WERI-Rb-1 (cell line): Measurements from ENCODE around the gene THEM5.
A peak's percentile ranks its signal among the peaks of the same experiment; 100 is the strongest.

Experiments
- DNase-seq: peaks from one replicate; pipeline ENCODE4 v3.0.0-alpha.2; 2020
- H3K27ac ChIP-seq: fragments of 250-450 bp; sonication (Bioruptor Pico); 2 replicates; pipeline ENCODE4 v1.5.1; 2020; ENCODE audit warnings: mild to moderate bottlenecking, moderate library complexity
- H3K27me3 ChIP-seq: fragments of 250-450 bp; sonication (Bioruptor Pico); 2 replicates; pipeline ENCODE4 v1.5.1; 2021; ENCODE audit warnings: mild to moderate bottlenecking, low read depth, moderate library complexity; ENCODE audit not compliant: insufficient read depth, severe bottlenecking
- H3K36me3 ChIP-seq: fragments of 250-450 bp; sonication (Bioruptor Pico); 2 replicates; pipeline ENCODE4 v1.5.1; 2020; ENCODE audit warnings: mild to moderate bottlenecking, moderate library complexity
- H3K4me3 ChIP-seq: 2 replicates; pipeline ENCODE4 v1.5.1; 2011; ENCODE audit warnings: low read depth, mild to moderate bottlenecking, control low read depth, low read length
- H3K9me3 ChIP-seq: fragments of 250-450 bp; sonication (Bioruptor Pico); 2 replicates; pipeline ENCODE4 v1.5.1; 2021; ENCODE audit warnings: mild to moderate bottlenecking, moderate library complexity; ENCODE audit not compliant: severe bottlenecking
- TF ChIP-seq, protein P1 (sequence below): IDR thresholded peaks from 2 replicates; pipeline ENCODE4 v1.5.1; 2011; ENCODE audit warnings: low read depth, mild to moderate bottlenecking, control low read depth, inconsistent platforms, low read length

THEM5 gene

DNA sequence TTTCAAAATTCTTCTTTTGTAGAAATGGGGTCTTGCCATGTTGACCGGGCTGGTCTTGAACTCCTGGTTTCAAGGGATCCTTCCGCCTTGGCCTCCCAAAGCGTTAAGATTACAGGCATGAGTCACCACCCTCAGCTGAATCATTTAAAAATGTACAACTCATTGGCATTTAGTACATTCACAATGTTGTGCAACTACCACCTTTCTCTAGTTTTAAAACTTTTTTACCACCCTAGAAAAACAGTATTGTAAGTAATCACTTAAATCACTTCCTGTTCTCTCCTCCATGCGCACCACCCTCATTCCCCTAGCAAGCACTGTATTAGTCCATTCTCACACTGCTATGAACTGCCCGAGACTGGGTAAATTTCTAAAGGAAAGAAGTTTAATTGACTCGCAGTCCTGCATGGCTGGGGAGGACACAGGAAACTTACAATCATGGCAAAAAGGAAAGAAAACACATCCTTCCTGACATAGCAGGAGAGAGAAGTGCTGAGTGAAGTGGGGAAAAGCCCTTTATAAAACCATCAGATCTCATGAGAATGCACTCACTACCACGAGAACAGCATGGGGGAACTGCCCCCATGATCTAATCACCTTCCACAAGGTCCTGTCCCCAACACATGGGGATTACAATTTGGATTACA lies 14.4 kb upstream of the THEM5 start:
- H3K27me3 ChIP-seq = no peaks in the 10 kb centered on the region
- H3K9me3 ChIP-seq = no peaks in the 10 kb centered on the region
- DNase-seq = no peak
- H3K27ac ChIP-seq = no peak overlapping the region
- H3K4me3 ChIP-seq = no peak overlapping the region
- TF ChIP-seq, protein P1, sequence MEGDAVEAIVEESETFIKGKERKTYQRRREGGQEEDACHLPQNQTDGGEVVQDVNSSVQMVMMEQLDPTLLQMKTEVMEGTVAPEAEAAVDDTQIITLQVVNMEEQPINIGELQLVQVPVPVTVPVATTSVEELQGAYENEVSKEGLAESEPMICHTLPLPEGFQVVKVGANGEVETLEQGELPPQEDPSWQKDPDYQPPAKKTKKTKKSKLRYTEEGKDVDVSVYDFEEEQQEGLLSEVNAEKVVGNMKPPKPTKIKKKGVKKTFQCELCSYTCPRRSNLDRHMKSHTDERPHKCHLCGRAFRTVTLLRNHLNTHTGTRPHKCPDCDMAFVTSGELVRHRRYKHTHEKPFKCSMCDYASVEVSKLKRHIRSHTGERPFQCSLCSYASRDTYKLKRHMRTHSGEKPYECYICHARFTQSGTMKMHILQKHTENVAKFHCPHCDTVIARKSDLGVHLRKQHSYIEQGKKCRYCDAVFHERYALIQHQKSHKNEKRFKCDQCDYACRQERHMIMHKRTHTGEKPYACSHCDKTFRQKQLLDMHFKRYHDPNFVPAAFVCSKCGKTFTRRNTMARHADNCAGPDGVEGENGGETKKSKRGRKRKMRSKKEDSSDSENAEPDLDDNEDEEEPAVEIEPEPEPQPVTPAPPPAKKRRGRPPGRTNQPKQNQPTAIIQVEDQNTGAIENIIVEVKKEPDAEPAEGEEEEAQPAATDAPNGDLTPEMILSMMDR = no peak
- no peaks in the 10 kb centered on the region for H3K36me3 ChIP-seq

DNA sequence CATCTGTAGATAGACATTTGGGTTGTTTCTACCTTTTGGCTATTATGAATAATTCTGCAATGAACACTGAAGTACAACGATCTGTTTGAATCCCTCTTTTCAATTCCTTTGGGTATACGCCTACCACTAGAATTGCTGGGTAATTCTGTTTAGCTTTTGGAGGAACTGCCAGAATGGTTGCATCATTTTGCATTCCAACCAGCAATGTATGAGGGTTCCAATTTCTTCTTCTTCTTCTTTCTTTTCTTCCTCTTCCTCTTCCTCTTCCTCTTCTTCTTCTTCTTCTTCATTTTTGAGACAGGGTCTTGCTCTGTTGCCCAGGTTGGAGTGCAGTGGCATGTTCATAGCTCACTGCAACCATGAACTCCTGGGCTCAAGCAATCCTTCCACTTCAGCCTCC lies 13.8 kb upstream of the THEM5 start:
- Histone ChIP-seq H3K9me3 (no peaks in the 10 kb centered on the region), H3K36me3 (no peaks in the 10 kb centered on the region), H3K27me3 (no peaks in the 10 kb centered on the region), H3K4me3 (no peak overlapping the region), H3K27ac (no peak overlapping the region)
- TF ChIP-seq, protein P1 = no peak
- no peak for DNase-seq

DNA sequence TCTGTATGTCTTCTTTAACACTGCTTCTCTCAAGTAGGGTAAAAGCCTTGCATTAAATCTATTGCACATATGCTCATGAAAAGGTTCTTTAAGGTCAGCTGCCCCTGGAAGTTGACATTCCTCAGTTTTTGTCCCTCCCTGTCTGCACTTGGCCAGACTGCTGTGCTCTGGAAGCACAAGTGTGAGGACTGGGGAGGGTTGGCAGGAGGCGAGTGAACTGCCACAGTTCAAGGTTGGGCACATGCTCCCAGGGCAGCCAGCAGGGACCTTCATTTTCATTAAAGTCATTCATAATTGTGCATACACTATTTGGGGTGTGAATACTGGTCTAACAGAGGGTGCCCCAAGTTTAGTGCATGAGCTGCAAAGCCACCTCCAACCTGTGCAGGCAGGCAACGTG lies 10.9 kb upstream of the THEM5 start:
- Histone ChIP-seq H3K9me3 (no peaks in the 10 kb centered on the region), H3K27ac (no peak overlapping the region), H3K4me3 (no peak overlapping the region), H3K27me3 (no peaks in the 10 kb centered on the region), H3K36me3 (no peaks in the 10 kb centered on the region)
- TF ChIP-seq, protein P1 = no peak
- DNase-seq = peak; percentile 64

DNA sequence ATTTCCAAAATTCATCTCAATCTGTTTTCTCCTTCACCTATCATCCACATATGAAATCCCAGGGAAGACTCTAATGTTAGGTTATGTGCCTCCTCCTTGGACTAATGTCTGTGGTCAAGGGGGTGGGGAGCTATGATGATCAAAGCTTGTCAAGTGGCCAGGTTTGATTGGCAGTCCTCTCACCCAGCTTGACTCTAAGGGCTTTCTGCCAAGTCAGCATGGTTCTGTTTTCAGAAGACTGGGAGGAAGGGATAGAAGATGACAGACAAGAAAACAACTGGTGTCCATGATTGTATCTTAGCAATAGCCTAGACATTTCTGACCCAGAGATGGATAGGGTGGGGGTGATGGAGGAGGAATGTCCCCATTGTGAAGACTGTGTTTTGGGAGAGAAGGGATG lies 9.1 kb upstream of the THEM5 start:
- no peaks in the 10 kb centered on the region for H3K36me3 ChIP-seq
- no peak for DNase-seq
- TF ChIP-seq, protein P1 = no peak
- no peaks in the 10 kb centered on the region for H3K27me3 ChIP-seq
- no peak overlapping the region for H3K4me3 ChIP-seq
- no peak overlapping the region for H3K27ac ChIP-seq
- no peaks in the 10 kb centered on the region for H3K9me3 ChIP-seq

DNA sequence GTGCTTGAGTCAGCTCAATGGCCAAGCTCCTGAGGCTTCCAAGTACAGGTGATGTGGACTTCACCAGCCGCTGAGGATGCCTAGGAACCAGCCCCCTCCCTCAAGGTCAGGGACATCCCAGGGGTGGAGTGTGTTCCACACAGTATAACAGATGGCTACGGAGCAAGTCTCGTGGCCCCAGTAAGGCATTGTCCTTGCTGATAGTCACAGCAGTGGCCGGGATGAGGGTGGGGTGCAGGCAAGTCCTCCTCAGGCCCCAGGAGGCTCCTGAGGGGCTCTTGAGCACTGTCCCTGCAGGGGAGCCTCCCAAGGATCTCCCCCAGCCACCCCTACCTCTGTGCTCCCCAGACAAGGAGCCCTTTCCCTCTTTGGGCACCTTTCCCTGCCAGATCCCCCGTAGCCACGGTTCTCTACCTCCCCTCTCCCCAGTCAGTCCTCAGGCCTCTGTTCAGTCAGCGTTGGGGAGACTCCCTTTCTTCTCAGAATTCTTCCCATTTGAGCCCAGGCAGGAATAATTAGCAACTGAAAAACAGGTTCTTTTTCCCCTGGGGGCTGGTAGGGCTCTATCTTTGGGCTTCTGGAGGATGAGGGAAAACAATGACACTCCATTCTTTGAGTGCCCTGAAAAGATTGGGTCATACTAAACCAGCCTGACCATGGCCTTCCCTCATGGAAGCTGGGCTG lies 7.1 kb upstream of the THEM5 start:
- Histone ChIP-seq H3K27ac (no peak overlapping the region), H3K4me3 (no peak overlapping the region), H3K9me3 (no peaks in the 10 kb centered on the region), H3K36me3 (no peaks in the 10 kb centered on the region), H3K27me3 (no peaks in the 10 kb centered on the region)
- TF ChIP-seq, protein P1 = no peak
- no peak for DNase-seq
